CD4-positive, alpha-beta T cell treated with Interleukin-4 for 1 hour (primary cell): ENCODE measurements around the gene IL1RAPL2.

Experiments
- DNase-seq, 2 donors: peaks; one replicate each; pipeline ENCODE4 v3.0.0-alpha.2; 2020 to 2022

The IL1RAPL2 gene

GRCh38 chrX:105475801-105476200 is 909.8 kb downstream of the IL1RAPL2 start:
- DNase-seq, result no peak

GRCh38 chrX:105477351-105477750 is 911.4 kb downstream of the IL1RAPL2 start:
- no peak for DNase-seq

- no peak for DNase-seq
Observed at GRCh38 chrX:105480646-105481310, 914.8 kb downstream of the IL1RAPL2 start.

- no peak for DNase-seq
Observed at GRCh38 chrX:105483011-105483410, 917.0 kb downstream of the IL1RAPL2 start.

DNA sequence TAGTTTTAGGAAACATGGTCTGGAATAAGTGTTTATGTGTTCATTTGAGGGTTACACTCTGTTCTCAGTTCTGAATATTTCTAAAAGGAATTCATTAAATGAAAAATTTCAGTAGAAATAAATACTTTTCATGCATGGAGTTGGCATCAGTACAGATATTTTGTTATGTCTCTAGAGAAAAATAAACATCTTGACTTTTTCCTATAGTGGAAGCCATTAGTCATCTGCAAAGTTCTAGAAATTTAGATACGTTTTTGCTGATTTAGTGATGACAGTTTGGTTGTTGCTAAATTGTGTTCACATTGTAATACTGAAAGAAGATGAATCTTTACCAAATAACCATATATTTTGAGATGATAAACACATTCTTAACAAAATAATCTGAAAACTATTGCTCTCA is 922.7 kb downstream of the IL1RAPL2 start:
- no peak for DNase-seq

- DNase-seq, result no peak
Observed at GRCh38 chrX:105495376-105495775, 929.4 kb downstream of the IL1RAPL2 start.

GRCh38 chrX:105502336-105502735 is 936.3 kb downstream of the IL1RAPL2 start:
- no peak for DNase-seq

- no peak for DNase-seq
Observed at GRCh38 chrX:105515561-105515960, 949.6 kb downstream of the IL1RAPL2 start.

- no peak for DNase-seq
Observed at GRCh38 chrX:105526431-105526830, 960.4 kb downstream of the IL1RAPL2 start.

GRCh38 chrX:105527759-105528158 is 961.8 kb downstream of the IL1RAPL2 start:
- DNase-seq, result no peak

DNA sequence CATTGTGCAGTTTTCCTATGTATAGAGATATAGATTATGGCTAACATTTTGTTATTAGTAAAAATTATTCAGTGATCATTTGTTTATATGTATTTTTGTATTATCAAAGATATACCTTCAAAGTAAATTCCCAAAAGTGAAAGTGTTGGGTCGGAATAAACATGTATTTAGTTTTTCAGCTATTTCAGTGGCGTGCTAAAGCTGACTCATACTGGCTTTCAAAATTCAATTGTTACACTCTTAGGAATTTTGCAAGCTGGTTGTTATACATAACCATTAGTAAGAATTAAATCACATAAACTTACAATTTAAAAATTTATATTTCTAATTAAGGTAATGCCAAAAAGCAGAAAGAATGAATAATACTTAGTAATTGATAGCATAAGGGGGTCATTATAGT is 968.0 kb downstream of the IL1RAPL2 start:
- DNase-seq, result no peak

- DNase-seq, result no peak
Observed at GRCh38 chrX:105543283-105543682, 977.3 kb downstream of the IL1RAPL2 start.

GRCh38 chrX:105550043-105550663 is 984.2 kb downstream of the IL1RAPL2 start:
- DNase-seq, result no peak

GRCh38 chrX:105552395-105552794 is 986.4 kb downstream of the IL1RAPL2 start:
- DNase-seq, result no peak

- no peak for DNase-seq
Observed at GRCh38 chrX:105553118-105553517, 987.1 kb downstream of the IL1RAPL2 start.

DNA sequence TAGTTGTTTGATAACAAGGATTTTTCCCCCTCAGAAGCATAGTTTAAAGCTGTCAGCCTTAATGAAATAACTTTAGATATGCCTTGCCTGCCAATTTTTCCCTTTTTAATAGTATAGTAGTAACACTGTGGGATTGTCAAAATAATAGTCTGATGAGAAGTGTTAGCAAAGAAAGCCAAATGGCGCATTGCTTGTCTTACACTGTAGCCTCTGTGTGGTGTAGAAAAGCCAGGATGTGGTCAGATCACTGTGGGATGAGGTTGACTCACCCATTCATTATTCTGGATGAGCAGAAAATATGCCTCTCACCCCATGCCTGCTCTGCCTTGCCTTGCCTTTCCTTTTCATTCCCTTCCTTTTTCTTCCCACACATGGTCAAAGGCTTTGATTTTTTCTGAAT is 998.5 kb downstream of the IL1RAPL2 start:
- no peak for DNase-seq

DNA sequence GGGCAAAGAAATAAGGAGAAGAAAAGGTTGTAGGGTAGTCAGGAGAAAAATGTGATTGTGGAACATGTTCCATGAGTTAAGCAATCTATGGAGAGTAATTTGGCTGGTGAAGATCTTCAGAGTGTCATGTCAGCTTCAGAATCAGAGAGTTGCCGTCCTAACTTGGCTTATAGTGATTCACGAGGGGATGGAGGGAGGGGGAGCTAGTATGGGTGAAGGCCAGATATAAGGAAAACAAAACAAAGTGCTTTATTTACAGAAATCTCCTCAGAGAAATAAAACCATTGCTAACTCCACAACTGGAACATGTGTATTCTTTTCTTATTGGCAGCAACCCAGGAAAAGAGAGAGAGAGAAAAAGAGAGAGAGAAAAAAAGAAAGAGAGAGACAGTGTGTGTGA is 999.9 kb downstream of the IL1RAPL2 start:
- DNase-seq, result no peak

DNA sequence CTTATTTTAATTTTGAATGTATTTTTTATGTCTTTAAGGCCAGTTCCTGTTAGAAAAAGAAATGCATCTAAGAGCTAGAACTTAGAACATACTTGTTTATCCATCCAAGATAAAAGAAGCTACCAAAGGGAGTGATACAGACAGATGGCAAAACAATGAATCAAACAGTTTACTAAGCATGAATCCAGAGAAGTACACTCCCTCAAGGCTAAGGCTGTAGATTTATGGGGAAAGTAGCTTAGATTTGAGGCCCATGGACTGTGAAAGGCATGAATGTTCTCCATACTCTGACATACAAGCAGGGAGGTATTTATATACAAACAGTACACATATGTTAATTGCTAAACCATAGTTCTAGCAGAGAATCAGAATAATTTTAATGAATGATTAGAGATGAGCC is 1001.1 kb downstream of the IL1RAPL2 start:
- DNase-seq, result no peak

DNA sequence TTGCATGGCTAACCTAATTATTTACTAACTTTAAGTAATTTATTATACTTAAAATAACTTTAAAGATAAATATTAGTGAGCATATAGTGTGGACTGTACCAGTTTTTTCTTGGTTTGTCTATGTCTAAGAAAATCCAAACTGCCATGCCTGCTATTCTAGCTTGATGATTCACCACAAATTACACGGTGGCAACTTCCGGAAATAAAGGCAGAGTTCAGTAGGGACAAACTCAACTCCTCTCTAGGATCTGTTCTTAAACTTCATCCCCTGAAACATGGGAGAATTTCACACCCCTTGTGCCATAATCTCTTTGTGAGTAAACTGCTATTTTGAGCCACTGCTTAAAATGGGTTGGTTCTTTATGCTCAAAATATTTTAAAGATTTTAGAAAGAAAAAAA is 1042.7 kb downstream of the IL1RAPL2 start:
- no peak for DNase-seq

DNA sequence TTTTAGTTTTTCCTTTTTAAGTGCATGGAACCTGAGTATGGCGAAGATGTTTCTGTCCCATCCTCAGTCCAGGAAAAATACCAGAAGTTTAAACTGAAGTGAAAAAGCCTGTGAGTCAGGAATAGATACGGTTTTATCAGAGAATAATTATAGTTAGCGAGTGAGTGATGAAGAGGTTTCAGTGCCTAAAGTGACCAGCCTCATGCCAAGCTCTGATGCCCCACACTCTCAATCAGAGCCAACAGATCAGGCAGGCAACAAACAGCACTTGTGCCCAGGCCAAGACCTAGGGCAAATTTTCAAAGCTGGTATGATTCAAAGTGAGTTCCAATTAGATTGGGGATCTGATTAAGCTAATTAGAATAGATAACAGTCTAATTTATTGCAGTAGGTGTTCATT is 1043.5 kb downstream of the IL1RAPL2 start:
- no peak for DNase-seq

DNA sequence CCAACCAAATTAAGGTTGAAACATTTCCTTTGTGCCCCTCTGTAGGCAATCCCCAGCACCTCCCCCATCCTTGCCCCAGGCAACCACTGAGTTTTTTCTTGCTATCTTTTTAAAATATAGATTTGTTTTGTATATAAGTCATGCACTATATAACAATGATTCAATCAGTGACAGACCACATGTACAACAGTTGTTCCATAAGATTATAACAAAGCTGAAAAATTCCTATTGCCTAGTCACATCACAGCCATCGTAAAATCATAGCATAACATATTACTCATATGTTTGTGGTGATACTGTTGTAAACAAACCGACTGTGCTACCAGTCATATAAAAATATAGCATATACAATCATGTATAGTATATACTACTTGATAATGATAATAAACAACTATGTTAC is 1044.4 kb downstream of the IL1RAPL2 start:
- no peak for DNase-seq

DNA sequence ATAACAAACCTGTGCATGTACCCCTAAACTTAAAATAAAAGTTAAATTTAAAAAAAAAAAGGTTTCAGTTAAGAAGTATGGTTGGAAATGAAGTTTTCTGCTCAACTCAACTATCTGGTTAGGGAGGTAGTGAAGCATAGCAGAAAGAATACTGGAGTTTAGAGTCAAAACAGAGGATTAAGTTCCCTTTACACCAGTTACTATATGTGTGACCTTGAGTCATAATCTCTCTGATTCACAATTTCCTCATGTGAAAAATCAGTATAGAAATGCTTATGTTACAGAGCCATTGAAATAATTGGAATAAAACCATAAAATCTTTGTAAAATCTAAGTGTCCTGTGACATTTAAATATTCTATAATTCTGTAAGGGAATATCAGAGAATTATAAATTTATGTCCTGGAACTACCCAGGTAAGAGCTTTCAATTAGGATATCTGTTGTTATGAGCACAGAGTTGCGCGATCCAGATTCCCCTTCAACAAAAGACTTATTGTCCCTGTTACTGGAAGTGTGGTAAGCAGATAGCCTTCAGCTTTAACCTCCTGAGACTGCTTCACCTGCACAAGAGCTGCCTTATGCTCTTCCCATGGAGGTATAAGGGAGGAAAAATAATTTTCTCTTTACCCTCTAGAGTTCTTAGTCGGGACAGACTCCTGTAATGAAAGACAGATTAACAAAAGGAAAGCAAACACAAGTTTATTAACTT is 1052.5 kb downstream of the IL1RAPL2 start:
- DNase-seq, result no peak

- DNase-seq, result no peak
Observed at GRCh38 chrX:105634180-105634579, 1068.2 kb downstream of the IL1RAPL2 start.

DNA sequence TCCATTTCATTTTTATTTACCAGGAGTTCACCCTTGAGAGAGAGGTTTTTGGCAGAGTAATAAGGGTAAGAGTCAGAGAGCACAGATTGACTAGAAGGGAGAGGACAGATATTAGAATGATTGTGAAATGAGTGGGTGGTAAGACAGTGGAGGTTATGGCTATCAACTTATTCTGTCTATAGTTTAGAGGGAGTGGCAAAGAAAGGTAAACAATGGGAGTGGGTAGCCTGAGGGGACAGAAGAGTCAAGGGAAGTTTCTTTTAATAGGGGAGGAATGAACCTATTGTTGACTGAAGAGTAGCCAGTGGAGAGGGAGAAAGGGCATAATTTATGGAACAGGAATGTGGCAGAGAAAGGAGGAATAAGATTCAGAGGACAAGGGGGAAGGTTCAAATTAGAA is 1069.8 kb downstream of the IL1RAPL2 start:
- no peak for DNase-seq
